Measurements from ENCODE around the gene METTL1. TPM values are rescaled to one million over a fixed set of nuclear protein-coding genes. Genes with fewer than 3 reads are reported as not detected.
"Not testable (repeated sequence)": the region's sequence is repeated elsewhere in the genome, so short reads cannot be mapped to it uniquely, and the experiment has no call there.

Gene METTL1
- total RNA-seq, 4 donors from 2014 or later = 4.8 to 11.0 (median 7.8) TPM

- H3K36me3 ChIP-seq = peaks cover 0 to 42% of the 10 kb centered on the region in 2 donors
- 19 to 60% methylated on average over 2 to 10 of the region's 11 CpGs for WGBS, 2 donors (ENCODE audit: low coverage in 1 of 2)
- ATAC-seq = no peak
Observed at GRCh38 chr12:57722716-57723629, 48.9 kb downstream of the METTL1 start.

GRCh38 chr12:57721846-57722608 is 49.9 kb downstream of the METTL1 start:
- not testable (repeated sequence) for H3K9me3 ChIP-seq, H3K27ac ChIP-seq, ATAC-seq, H3K4me3 ChIP-seq
- 79% methylated on average over 5 of the region's 16 CpGs; no CpG with 5 or more reads in 1 of the 2 donors for WGBS, 2 donors (ENCODE audit: low coverage in 1 of 2)
- Histone ChIP-seq H3K4me1 (peaks cover 0 to 19% (median 4%) of the 10 kb centered on the region in 3 donors), H3K27me3 (peaks cover 23% of the 10 kb centered on the region), H3K36me3 (peaks cover 0 to 52% of the 10 kb centered on the region in 2 donors)

More at GRCh38 chr12:57722716-57723629, 48.9 kb downstream of the METTL1 start:
- Histone ChIP-seq H3K9me3 (no peaks in the 10 kb centered on the region), H3K4me1 (peaks cover 0 to 28% (median 4%) of the 10 kb centered on the region in 3 donors), H3K4me3 (no peak overlapping the region), H3K27ac (no peak overlapping the region), H3K27me3 (peaks cover 32% of the 10 kb centered on the region)
- TF ChIP-seq POLR2AphosphoS5 (IDR thresholded peaks at IDR 0.05) (no peak), CTCF (IDR thresholded peaks at IDR 0.05) (no peak), EP300 (IDR thresholded peaks at IDR 0.05) (no peak), POLR2A (IDR thresholded peaks at IDR 0.05) (no peak)

GRCh38 chr12:57720606-57721595 is 51.0 kb downstream of the METTL1 start:
- ATAC-seq = no peak
- TF ChIP-seq POLR2AphosphoS5 (IDR thresholded peaks at IDR 0.05) = no peak
- TF ChIP-seq EP300 (IDR thresholded peaks at IDR 0.05) = no peak
- TF ChIP-seq CTCF (IDR thresholded peaks at IDR 0.05) = no peak
- TF ChIP-seq POLR2A (IDR thresholded peaks at IDR 0.05) = no peak
- no peak overlapping the region for H3K4me3 ChIP-seq
- 80 to 83% methylated on average over 1 to 3 of the region's 11 CpGs for WGBS, 2 donors (ENCODE audit: low coverage in 1 of 2)
- peaks cover 0 to 7% (median 2%) of the 10 kb centered on the region in 3 donors for H3K4me1 ChIP-seq
- H3K27ac ChIP-seq = no peak overlapping the region
- H3K36me3 ChIP-seq = peaks cover 0 to 63% of the 10 kb centered on the region in 2 donors
- no peaks in the 10 kb centered on the region for H3K9me3 ChIP-seq
- peaks cover 12% of the 10 kb centered on the region for H3K27me3 ChIP-seq

GRCh38 chr12:57719777-57720605 is 51.9 kb downstream of the METTL1 start:
- Histone ChIP-seq H3K27me3 (peaks cover 3% of the 10 kb centered on the region), H3K4me3 (no peak overlapping the region), H3K27ac (no peak overlapping the region), H3K9me3 (no peaks in the 10 kb centered on the region), H3K36me3 (peaks cover 0 to 72% of the 10 kb centered on the region in 2 donors), H3K4me1 (no peaks in the 10 kb centered on the region)
- 85 to 100% methylated on average over 2 to 5 of the region's 20 CpGs for WGBS, 2 donors (ENCODE audit: low coverage in 1 of 2)
- no peak for ATAC-seq
- TF ChIP-seq POLR2AphosphoS5 (IDR thresholded peaks at IDR 0.05) = no peak
- no peak for TF ChIP-seq EP300 (IDR thresholded peaks at IDR 0.05)
- no peak for TF ChIP-seq CTCF (IDR thresholded peaks at IDR 0.05)
- no peak for TF ChIP-seq POLR2A (IDR thresholded peaks at IDR 0.05)
